Thymus (tissue), 14 donors: ENCODE results near the gene APOL5. TPM values are rescaled to one million over a fixed set of nuclear protein-coding genes. Genes with fewer than 3 reads are reported as not detected.
"Not testable (repeated sequence)": the region's sequence is repeated elsewhere in the genome, so short reads cannot be mapped to it uniquely, and the experiment has no call there.

Experiments used
- DNase-seq, 9 donors: peaks; one replicate each; pipeline ENCODE4 v3.0.0-alpha.2; 2013; ENCODE audit warnings: low spot score in 9 of 9, low read depth in 6 of 9, missing footprints in 1 of 9
- H3K27ac ChIP-seq, 2 donors: one replicate each; pipeline ENCODE4 v1.5.1; 2013; ENCODE audit warnings: control low read depth in 1 of 2, low read depth in 1 of 2, low read length in 1 of 2, mild to moderate bottlenecking in 1 of 2, moderate library complexity in 1 of 2
- H3K27me3 ChIP-seq, 2 donors: one replicate each; pipeline ENCODE4 v1.5.1; 2013; ENCODE audit warnings: low read length in 1 of 2; ENCODE audit not compliant: control insufficient read depth in 2 of 2, insufficient read depth in 1 of 2
- H3K36me3 ChIP-seq, 2 donors: one replicate each; pipeline ENCODE4 v1.5.1; 2013; ENCODE audit warnings: low read length in 1 of 2, mild to moderate bottlenecking in 1 of 2, moderate library complexity in 1 of 2; ENCODE audit not compliant: control insufficient read depth in 2 of 2, insufficient read depth in 2 of 2
- H3K4me1 ChIP-seq, 2 donors: one replicate each; pipeline ENCODE4 v1.5.1; 2013; ENCODE audit warnings: low read length in 2 of 2; ENCODE audit not compliant: control insufficient read depth in 2 of 2, insufficient read depth in 2 of 2
- H3K4me3 ChIP-seq, 2 donors: one replicate each; pipeline ENCODE4 v1.5.1; 2013; ENCODE audit warnings: low read length in 2 of 2, control low read depth in 1 of 2, mild to moderate bottlenecking in 1 of 2
- H3K9me3 ChIP-seq, 2 donors: one replicate each; pipeline ENCODE4 v1.5.1; 2013; ENCODE audit warnings: low read length in 1 of 2, mild to moderate bottlenecking in 1 of 2; ENCODE audit not compliant: control insufficient read depth in 2 of 2, insufficient read depth in 1 of 2
- WGBS: extraction: QIAGEN DNeasy Blood & Tissue Kit; methylation state at CpG from one replicate; pipeline ENCODE4 v1.1.7; 2013; 5-methylcytosine and 5-hydroxymethylcytosine counted together
- long read RNA-seq, 10 donors: transcript quantifications; one replicate each; lab custom pipeline, GENCODE V29; 2026
- polyA plus RNA-seq: library from polyadenylated mRNA; stranded (reverse); fragments of 200-250 nt; gene quantifications from one replicate; pipeline ENCODE4 v1.2.3, GENCODE V29; 2013
- total RNA-seq: library from RNA; stranded (reverse); fragments of 120-200 nt; gene quantifications from one replicate; pipeline ENCODE4 v1.2.4, GENCODE V29; 2013
- donor health status: healthy.

APOL5 gene, protein sequence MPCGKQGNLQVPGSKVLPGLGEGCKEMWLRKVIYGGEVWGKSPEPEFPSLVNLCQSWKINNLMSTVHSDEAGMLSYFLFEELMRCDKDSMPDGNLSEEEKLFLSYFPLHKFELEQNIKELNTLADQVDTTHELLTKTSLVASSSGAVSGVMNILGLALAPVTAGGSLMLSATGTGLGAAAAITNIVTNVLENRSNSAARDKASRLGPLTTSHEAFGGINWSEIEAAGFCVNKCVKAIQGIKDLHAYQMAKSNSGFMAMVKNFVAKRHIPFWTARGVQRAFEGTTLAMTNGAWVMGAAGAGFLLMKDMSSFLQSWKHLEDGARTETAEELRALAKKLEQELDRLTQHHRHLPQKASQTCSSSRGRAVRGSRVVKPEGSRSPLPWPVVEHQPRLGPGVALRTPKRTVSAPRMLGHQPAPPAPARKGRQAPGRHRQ
- total RNA-seq (0.09 TPM), polyA plus RNA-seq (0.09 TPM)
- long read RNA-seq, donor 1, result 0 reads
- long read RNA-seq, donor 2, partial matches to known transcripts, result 10,906 of 10,906 reads
- long read RNA-seq, donor 2, other reads (novel, unspliced or antisense), result 0 of 10,906 reads
- long read RNA-seq, donor 3, result 0 reads
- long read RNA-seq, donor 4, partial matches to known transcripts, result 6,411 of 6,411 reads
- long read RNA-seq, donor 4, other reads (novel, unspliced or antisense), result 0 of 6,411 reads
- long read RNA-seq, donor 5, partial matches to known transcripts, result 0 of 7 reads
- long read RNA-seq, donor 5, other reads (novel, unspliced or antisense), result 7 of 7 reads
- long read RNA-seq, donor 6, result 0 reads
- long read RNA-seq, donor 7, result 0 reads
- long read RNA-seq, donor 8, result 0 reads
- long read RNA-seq, donor 9, partial matches to known transcripts, result 3,139 of 3,139 reads
- long read RNA-seq, donor 9, other reads (novel, unspliced or antisense), result 0 of 3,139 reads
- long read RNA-seq, donor 10, result 0 reads

DNA sequence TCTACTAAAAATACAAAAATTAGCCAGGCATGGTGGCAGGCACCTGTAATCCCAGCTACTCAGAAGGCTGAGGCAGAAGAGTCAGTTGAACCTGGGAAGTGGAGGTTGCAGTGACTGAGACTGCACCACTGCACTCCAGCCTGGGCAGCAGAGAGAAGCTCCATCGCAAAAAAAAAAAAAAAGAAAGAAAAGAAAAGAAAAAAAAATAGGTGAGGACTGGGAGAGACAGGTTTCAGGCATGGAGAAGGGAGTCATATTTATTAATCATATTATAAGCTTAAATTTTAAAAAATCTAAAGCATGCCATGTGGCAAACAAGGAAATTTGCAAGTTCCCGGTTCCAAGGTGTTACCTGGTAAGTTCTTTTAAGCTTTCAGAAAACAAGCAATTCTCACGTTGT is at the start of gene APOL5:
APOL5 (plus strand) TSS at position 301 of the 400 bp plus-strand sequence; CDS start at position 301, 0 bp downstream.
- WGBS, result 93% methylated on average over 3 of the region's 3 CpGs
- Histone ChIP-seq H3K27ac (no peak within 1 kb of the TSS), H3K4me3 (no peak within 1 kb of the TSS), H3K9me3 (no peaks in the 10 kb centered on the region), H3K4me1 (no peaks in the 10 kb centered on the region), H3K36me3 (no peaks in the 10 kb centered on the region), H3K27me3 (no peaks in the 10 kb centered on the region)
- DNase-seq, result no peak

DNA sequence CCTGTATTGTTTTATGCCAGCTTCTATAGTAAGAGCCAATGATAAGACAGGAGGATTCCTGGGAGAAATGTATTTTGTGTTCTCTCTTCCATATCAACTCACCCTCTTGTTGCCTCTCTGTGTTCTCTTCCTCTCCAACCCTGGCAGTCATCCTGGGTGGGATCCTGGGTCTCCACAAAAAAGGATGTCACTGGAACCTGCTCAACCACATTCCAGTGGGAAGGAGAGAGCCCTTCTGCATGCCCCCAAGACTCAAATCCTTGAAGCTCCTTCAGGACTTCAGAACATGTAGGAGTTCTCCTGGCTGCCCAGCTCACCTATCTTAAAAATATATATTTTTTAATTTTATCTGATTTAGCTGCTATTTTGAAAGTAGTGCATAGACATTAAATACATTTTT is 43.3 kb upstream of the APOL5 start:
- Histone ChIP-seq H3K27ac (no peak overlapping the region), H3K9me3 (no peaks in the 10 kb centered on the region), H3K27me3 (no peaks in the 10 kb centered on the region), H3K4me3 (no peak overlapping the region), H3K4me1 (no peaks in the 10 kb centered on the region), H3K36me3 (no peaks in the 10 kb centered on the region)
- DNase-seq, result no peak

DNA sequence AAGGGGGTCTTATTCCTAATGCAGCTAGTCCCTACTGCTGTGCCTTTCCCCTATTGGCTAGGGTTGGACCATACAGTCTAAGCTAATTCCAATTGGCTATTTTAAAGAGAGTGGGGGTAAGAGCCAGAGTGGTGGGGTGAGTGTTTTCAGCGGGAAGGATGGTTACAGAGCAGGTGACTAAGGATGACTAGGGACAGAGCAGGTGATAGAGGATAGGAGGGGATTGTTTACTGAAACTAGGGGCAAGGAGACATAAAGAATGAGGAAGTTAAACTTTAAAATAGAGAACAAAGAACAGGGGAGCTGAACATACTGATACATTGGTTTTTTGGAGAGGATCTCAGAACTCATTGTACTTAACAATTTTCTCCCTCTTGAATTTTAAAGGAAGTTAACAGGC is 41.6 kb upstream of the APOL5 start:
- not testable (repeated sequence) for H3K4me1 ChIP-seq, H3K27me3 ChIP-seq, DNase-seq, H3K27ac ChIP-seq, H3K9me3 ChIP-seq, H3K4me3 ChIP-seq, H3K36me3 ChIP-seq
- WGBS, result 37% methylated on average over 1 of the region's 1 CpG

DNA sequence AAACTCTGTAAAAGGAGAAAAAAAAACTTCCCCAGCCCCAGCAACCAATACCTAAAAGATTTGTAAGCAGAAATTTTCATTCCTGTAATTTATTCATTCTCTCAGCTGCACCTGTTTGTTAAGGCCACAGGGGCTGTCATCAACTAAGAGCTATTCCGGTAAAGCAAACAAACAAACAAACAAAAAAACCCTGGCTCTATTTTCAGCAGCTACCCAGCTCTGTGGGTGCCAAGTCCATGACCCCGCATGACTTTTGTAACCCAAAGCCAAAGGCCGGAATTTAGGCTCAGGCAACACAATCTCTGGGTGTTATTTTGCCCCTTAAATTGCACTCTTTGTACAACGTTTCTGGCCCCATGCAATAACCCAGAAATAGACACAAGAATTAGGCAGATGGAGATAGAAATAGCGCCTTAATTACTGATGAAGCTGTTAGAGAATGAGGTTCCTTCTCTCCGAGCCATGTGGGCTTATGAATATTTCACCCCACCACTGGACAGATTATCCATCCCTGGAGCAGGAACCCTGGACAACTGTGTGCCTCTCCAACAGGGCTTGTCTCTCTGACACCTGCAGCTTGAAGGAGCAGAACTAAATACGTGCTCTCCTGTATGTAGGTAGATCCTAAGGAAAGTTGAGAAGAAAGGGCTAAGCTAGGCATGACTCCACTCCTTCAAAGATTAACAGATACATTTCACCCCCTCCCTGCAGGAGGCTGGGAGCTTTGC is 40.0 kb upstream of the APOL5 start:
- no peaks in the 10 kb centered on the region for H3K36me3 ChIP-seq

DNA sequence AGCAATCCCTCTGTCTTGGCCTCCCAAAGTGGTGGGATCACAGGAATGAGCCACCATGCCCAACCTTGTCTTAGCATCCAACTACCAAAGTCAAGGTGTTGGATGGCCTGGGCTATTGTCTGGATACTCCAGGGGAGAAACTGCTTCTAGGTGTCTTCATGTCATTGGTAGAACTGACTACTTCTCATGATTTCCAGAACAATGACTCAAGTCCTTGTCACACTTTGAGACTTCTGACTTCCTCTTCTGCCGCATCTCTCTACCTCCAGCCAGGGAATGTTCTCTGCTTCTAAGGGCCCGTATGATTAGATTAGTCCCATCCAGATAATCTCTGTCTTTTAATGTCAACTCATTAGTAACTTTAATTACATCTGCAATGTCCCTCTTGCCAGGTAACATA is 38.8 kb upstream of the APOL5 start:
- H3K27me3 ChIP-seq, result no peaks in the 10 kb centered on the region
- H3K4me1 ChIP-seq, result no peaks in the 10 kb centered on the region
- peaks cover 0 to 1% of the 10 kb centered on the region in 2 donors for H3K9me3 ChIP-seq
- H3K27ac ChIP-seq, result no peak overlapping the region
- 95% methylated on average over 2 of the region's 2 CpGs for WGBS
- DNase-seq, result no peak
- H3K4me3 ChIP-seq, result no peak overlapping the region
- H3K36me3 ChIP-seq, result no peaks in the 10 kb centered on the region

More for the DNA sequence above, 40.0 kb upstream of the APOL5 start:
- Histone ChIP-seq H3K4me1 (no peaks in the 10 kb centered on the region), H3K27me3 (no peaks in the 10 kb centered on the region), H3K27ac (no peak overlapping the region), H3K9me3 (peaks cover 0 to 1% of the 10 kb centered on the region in 2 donors), H3K4me3 (no peak overlapping the region)
- WGBS, result 95% methylated on average over 7 of the region's 7 CpGs
- DNase-seq, result no peak

DNA sequence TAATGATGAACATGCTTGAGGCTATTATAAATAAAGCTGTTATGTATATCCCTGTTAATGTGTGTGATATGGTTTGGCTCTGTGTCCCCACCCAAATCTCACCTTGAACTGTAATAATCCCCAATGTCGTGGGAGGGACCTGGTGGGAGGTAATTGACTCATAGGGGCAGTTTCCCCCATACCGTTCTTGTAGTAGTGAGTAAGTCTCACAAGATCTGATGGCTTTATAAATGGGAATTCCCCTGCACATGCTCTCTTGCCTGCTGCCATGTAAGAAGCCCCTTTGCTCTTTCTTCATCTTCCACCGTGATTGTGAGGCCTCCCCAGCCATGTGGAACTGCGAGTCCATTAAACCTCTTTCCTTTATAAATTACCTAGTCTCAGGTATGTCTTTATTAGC is 38.2 kb upstream of the APOL5 start:
- H3K4me1 ChIP-seq, H3K27ac ChIP-seq, H3K36me3 ChIP-seq, H3K27me3 ChIP-seq, H3K9me3 ChIP-seq, H3K4me3 ChIP-seq, DNase-seq: not testable (repeated sequence)
- WGBS, result 86% methylated on average over 4 of the region's 4 CpGs

DNA sequence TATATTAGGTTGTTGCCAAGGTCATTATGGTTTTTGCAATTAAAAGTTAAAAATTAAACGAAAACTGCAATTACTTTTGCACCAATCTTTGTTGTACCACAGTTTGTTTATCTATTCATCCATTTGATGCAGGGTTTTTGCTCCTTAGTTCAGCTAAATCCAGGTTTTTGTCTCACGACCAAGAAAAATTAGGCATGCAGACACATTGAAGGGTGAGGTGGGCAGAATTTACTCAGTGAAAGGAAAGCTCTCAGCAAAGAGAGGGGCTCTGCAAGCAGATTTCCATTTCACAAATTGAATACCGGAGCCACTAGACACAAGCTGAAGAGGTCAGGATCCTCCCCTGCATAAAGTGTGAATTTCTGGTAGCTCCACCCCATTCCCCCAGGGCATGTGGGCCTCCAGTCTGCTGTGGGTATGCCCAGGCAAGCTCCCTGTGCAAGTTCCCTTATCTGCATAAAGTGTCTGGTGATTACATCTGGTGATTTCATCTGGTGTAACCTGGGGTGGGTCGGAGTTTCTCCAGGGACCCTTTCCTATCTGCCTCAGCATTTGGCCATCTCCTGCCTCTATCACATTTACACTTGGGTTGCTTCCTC is 36.1 kb upstream of the APOL5 start:
- Histone ChIP-seq H3K27me3 (no peaks in the 10 kb centered on the region), H3K36me3 (no peaks in the 10 kb centered on the region), H3K27ac (no peak overlapping the region), H3K4me3 (no peak overlapping the region), H3K9me3 (peaks cover 0 to 1% of the 10 kb centered on the region in 2 donors), H3K4me1 (no peaks in the 10 kb centered on the region)
- 96% methylated on average over 4 of the region's 4 CpGs for WGBS
- no peak for DNase-seq

DNA sequence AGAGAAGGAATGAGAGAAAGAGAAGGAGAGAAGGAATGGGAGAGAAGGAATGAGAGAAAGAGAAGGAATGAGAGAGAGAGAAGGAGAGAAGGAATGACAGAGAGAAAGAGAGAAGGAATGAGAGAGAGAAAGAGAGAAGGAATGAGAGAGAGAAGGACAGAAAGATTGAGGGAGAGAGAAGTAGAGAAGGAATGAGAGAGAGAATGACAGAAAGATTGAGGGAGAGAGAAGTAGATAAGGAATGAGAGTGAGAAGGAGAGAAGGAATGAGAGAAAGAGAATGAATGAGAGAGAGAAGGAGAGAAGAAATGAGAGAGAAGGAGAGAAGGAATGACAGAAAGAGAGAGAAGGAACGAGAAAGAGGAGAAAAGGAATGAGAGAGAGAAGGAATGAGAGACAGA is 34.1 kb upstream of the APOL5 start:
- Histone ChIP-seq H3K36me3 (no peaks in the 10 kb centered on the region), H3K27ac (no peak overlapping the region), H3K9me3 (peaks cover 0 to 1% of the 10 kb centered on the region in 2 donors), H3K4me1 (no peaks in the 10 kb centered on the region), H3K4me3 (no peak overlapping the region), H3K27me3 (no peaks in the 10 kb centered on the region)
- 85% methylated on average over 1 of the region's 1 CpG for WGBS
- no peak for DNase-seq
